Measurements from ENCODE around the gene SPATS2L. TPM values are rescaled to one million over a fixed set of nuclear protein-coding genes. Genes with fewer than 3 reads are reported as not detected.

The SPATS2L gene
- total RNA-seq, 1 experiment from 2014 or later, result 47.3 TPM

DNA sequence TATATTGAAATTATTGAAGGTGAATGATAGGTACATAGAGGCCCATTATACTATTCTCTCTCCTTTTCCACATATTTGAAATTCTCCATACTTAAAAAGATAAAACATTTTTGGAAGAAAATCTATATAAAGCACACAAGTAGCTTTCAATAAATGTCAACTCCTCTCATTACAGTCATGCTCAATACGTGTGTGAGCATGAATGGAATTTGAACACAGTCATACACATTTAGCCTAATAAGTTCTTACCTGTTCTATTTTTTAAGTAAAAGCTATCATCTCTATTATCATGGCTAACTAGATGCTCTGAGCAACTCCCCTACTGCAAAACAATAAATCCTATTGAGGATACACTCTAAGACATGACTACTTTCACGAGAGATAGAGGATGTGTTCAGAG, 41.9 kb upstream of the SPATS2L start:
- no peaks in the 10 kb centered on the region for H3K27me3 ChIP-seq (ENCODE audit: insufficient read depth, low read length)
- no peak overlapping the region for H3K23ac ChIP-seq (ENCODE audit: insufficient read length, low read depth, low read length)
- H3K56ac ChIP-seq (ENCODE audit: insufficient read length, low read depth, low read length), result no peak overlapping the region
- Mint-ChIP-seq H3K9me3 (peaks cover 0 to 10% of the 10 kb centered on the region in 2 experiments; a peak in 3 of 5 replicates), H3K36me3 (ENCODE audit: insufficient read depth in 1 of 3, low read depth in 3 of 3) (peaks cover 0 to 17% (median 8%) of the 10 kb centered on the region in 3 experiments; a peak in 6 of 7 replicates), H3K27ac (no peak overlapping the region), H3K4me1 (peaks cover 8 to 9% of the 10 kb centered on the region in 2 experiments), H3K27me3 (ENCODE audit: low read depth) (no peaks in the 10 kb centered on the region), H3K4me3 (no peak overlapping the region)
- H3K23me2 ChIP-seq (ENCODE audit: insufficient read length, low read depth, low read length, poor library complexity, severe bottlenecking), result no peaks in the 10 kb centered on the region
- no peak overlapping the region for H2AK5ac ChIP-seq (ENCODE audit: insufficient read length, low read length)
- no peak overlapping the region for H2BK12ac ChIP-seq (ENCODE audit: insufficient read length, low read depth, low read length)
- H4K8ac ChIP-seq (replicated peaks; ENCODE audit: insufficient read length, low read depth, low read length), result no peak overlapping the region
- no peak for TF ChIP-seq CTCF (conservative IDR thresholded peaks at IDR 0.05)
- no peak for DNase-seq
- no peaks in the 10 kb centered on the region for H3K9me3 ChIP-seq (ENCODE audit: control insufficient read depth, low read depth, low read length)
- H4K5ac ChIP-seq (ENCODE audit: insufficient read length, low read depth, low read length), result no peak overlapping the region
- H3K4ac ChIP-seq (ENCODE audit: low read depth, low read length), result no peak overlapping the region
- no peaks in the 10 kb centered on the region for H4K20me1 ChIP-seq (ENCODE audit: control insufficient read depth, insufficient read depth, insufficient read length)
- H2BK15ac ChIP-seq (ENCODE audit: low read depth, low read length), result no peak overlapping the region
- no peaks in the 10 kb centered on the region for H3K4me1 ChIP-seq (ENCODE audit: insufficient read depth, low read length)
- WGBS (ENCODE audit: extremely low coverage, insufficient read length, low lambda C conversion rate), result no CpG with 5 or more reads among the region's 2 CpGs
- no peaks in the 10 kb centered on the region for H3K79me1 ChIP-seq (ENCODE audit: insufficient read depth, low read depth, low read length, poor library complexity, severe bottlenecking)
- H2BK120ac ChIP-seq (ENCODE audit: low read depth, low read length, poor library complexity, severe bottlenecking), result no peak overlapping the region
- no peak overlapping the region for H3K27ac ChIP-seq (ENCODE audit: insufficient read length, low read depth, low read length)
- H3K18ac ChIP-seq (ENCODE audit: insufficient read length, low read depth, low read length), result no peak overlapping the region
- no peak overlapping the region for H3K14ac ChIP-seq (ENCODE audit: insufficient read depth, low read length)
- no peak overlapping the region for H2BK5ac ChIP-seq (ENCODE audit: insufficient read length, low read length)
- H3K79me2 ChIP-seq (ENCODE audit: insufficient read depth, low read length), result no peaks in the 10 kb centered on the region
- no peak overlapping the region for H4K91ac ChIP-seq (ENCODE audit: insufficient read length, low read depth, low read length)
- H2BK20ac ChIP-seq (ENCODE audit: low read depth, low read length, poor library complexity, severe bottlenecking), result no peak overlapping the region
- no peak overlapping the region for H3K9ac ChIP-seq (ENCODE audit: extremely low read depth, insufficient read length, low read length)
- H3K4me2 ChIP-seq (ENCODE audit: insufficient read depth, insufficient read length, low read length), result no peak overlapping the region
- no peak overlapping the region for H3T11ph ChIP-seq (ENCODE audit: low read length)
- no peak overlapping the region for H2AFZ ChIP-seq (ENCODE audit: low read length)
